GM12892 (cell line): Measurements from ENCODE around the gene RUBCN.

Source experiments
- POLR2A ChIP-seq: IDR thresholded peaks from 2 replicates; pipeline ENCODE4 v1.6.1; 2011; ENCODE audit warnings: low read depth, low read length, control low read depth
- POLR2AphosphoS5 ChIP-seq: IDR thresholded peaks from 2 replicates; pipeline ENCODE4 v1.6.1; 2011; ENCODE audit warnings: low read depth, low read length, control low read depth
- TAF1 ChIP-seq: IDR thresholded peaks from 2 replicates; pipeline ENCODE4 v1.6.1; 2011; ENCODE audit warnings: low read depth, mild to moderate bottlenecking, control low read depth, low read length, borderline replicate concordance

GRCh38 chr3:197713477-197713822 lies 23.3 kb downstream of the RUBCN start:
- TF ChIP-seq POLR2A (no peak), TAF1 (no peak), POLR2AphosphoS5 (no peak)
